ENCODE data around the gene NBR1.
"Not testable (repeated sequence)": the region's sequence is repeated elsewhere in the genome, so short reads cannot be mapped to it uniquely, and the experiment has no call there.

The NBR1 gene

GRCh38 chr17:43136574-43136973, 34.4 kb upstream of the NBR1 start:
- not testable (repeated sequence) for H3K9me3 ChIP-seq (ENCODE audit: control insufficient read depth, insufficient read depth, low read length); H3K4me1 ChIP-seq (ENCODE audit: control insufficient read depth, insufficient read depth, low read length); H3K9ac ChIP-seq (ENCODE audit: low read depth, low read length); H3K27me3 ChIP-seq (ENCODE audit: control insufficient read depth, insufficient read depth, low read length); H3K4me3 ChIP-seq (ENCODE audit: low read depth, low read length); H3K27ac ChIP-seq (ENCODE audit: low read depth, low read length)
- peaks cover 24% of the 10 kb centered on the region for H3K36me3 ChIP-seq (ENCODE audit: control insufficient read depth, insufficient read depth, low read length)

GRCh38 chr17:43138531-43138930, 32.5 kb upstream of the NBR1 start:
- H3K27ac ChIP-seq (ENCODE audit: low read depth, low read length); H3K4me1 ChIP-seq (ENCODE audit: control insufficient read depth, insufficient read depth, low read length); H3K9ac ChIP-seq (ENCODE audit: low read depth, low read length); H3K27me3 ChIP-seq (ENCODE audit: control insufficient read depth, insufficient read depth, low read length); H3K4me3 ChIP-seq (ENCODE audit: low read depth, low read length); H3K9me3 ChIP-seq (ENCODE audit: control insufficient read depth, insufficient read depth, low read length): not testable (repeated sequence)
- H3K36me3 ChIP-seq (ENCODE audit: control insufficient read depth, insufficient read depth, low read length) = peaks cover 16% of the 10 kb centered on the region

- Histone ChIP-seq H3K36me3 (ENCODE audit: control insufficient read depth, insufficient read depth, low read length) (no peaks in the 10 kb centered on the region), H3K9ac (ENCODE audit: low read depth, low read length) (no peak overlapping the region), H3K4me3 (ENCODE audit: low read depth, low read length) (no peak overlapping the region)
Measured at GRCh38 chr17:43140396-43141332, 30.4 kb upstream of the NBR1 start.

GRCh38 chr17:43142153-43142552, 28.9 kb upstream of the NBR1 start:
- Histone ChIP-seq H3K27ac (ENCODE audit: low read depth, low read length) (no peak overlapping the region), H3K27me3 (ENCODE audit: control insufficient read depth, insufficient read depth, low read length) (no peaks in the 10 kb centered on the region), H3K9me3 (ENCODE audit: control insufficient read depth, insufficient read depth, low read length) (no peaks in the 10 kb centered on the region), H3K36me3 (ENCODE audit: control insufficient read depth, insufficient read depth, low read length) (no peaks in the 10 kb centered on the region), H3K4me3 (ENCODE audit: low read depth, low read length) (no peak overlapping the region), H3K4me1 (ENCODE audit: control insufficient read depth, insufficient read depth, low read length) (peaks cover 10% of the 10 kb centered on the region; the same call in 1 of the 2 replicates), H3K9ac (ENCODE audit: low read depth, low read length) (no peak overlapping the region)

More at GRCh38 chr17:43140396-43141332, 30.4 kb upstream of the NBR1 start:
- H3K27me3 ChIP-seq (ENCODE audit: control insufficient read depth, insufficient read depth, low read length) = no peaks in the 10 kb centered on the region
- H3K27ac ChIP-seq (ENCODE audit: low read depth, low read length) = no peak overlapping the region
- no peaks in the 10 kb centered on the region for H3K9me3 ChIP-seq (ENCODE audit: control insufficient read depth, insufficient read depth, low read length)
- H3K4me1 ChIP-seq (ENCODE audit: control insufficient read depth, insufficient read depth, low read length) = peaks cover 3% of the 10 kb centered on the region; the same call in 1 of the 2 replicates

- Histone ChIP-seq H3K36me3 (ENCODE audit: control insufficient read depth, insufficient read depth, low read length) (no peaks in the 10 kb centered on the region), H3K27me3 (ENCODE audit: control insufficient read depth, insufficient read depth, low read length) (no peaks in the 10 kb centered on the region), H3K27ac (ENCODE audit: low read depth, low read length) (no peak overlapping the region), H3K4me3 (ENCODE audit: low read depth, low read length) (no peak overlapping the region), H3K4me1 (ENCODE audit: control insufficient read depth, insufficient read depth, low read length) (peaks cover 10% of the 10 kb centered on the region; the same call in 1 of the 2 replicates), H3K9me3 (ENCODE audit: control insufficient read depth, insufficient read depth, low read length) (no peaks in the 10 kb centered on the region), H3K9ac (ENCODE audit: low read depth, low read length) (no peak overlapping the region)
Measured at GRCh38 chr17:43143201-43143600, 27.8 kb upstream of the NBR1 start.

GRCh38 chr17:43146649-43147048, 24.4 kb upstream of the NBR1 start:
- no peak overlapping the region for H3K9ac ChIP-seq (ENCODE audit: low read depth, low read length)
- no peak overlapping the region for H3K4me3 ChIP-seq (ENCODE audit: low read depth, low read length)
- no peak overlapping the region for H3K27ac ChIP-seq (ENCODE audit: low read depth, low read length)
- H3K9me3 ChIP-seq (ENCODE audit: control insufficient read depth, insufficient read depth, low read length) = no peaks in the 10 kb centered on the region
- peaks cover 10% of the 10 kb centered on the region; the same call in 1 of the 2 replicates for H3K4me1 ChIP-seq (ENCODE audit: control insufficient read depth, insufficient read depth, low read length)
- H3K36me3 ChIP-seq (ENCODE audit: control insufficient read depth, insufficient read depth, low read length) = no peaks in the 10 kb centered on the region
- no peaks in the 10 kb centered on the region for H3K27me3 ChIP-seq (ENCODE audit: control insufficient read depth, insufficient read depth, low read length)

GRCh38 chr17:43151880-43152456, 19.0 kb upstream of the NBR1 start:
- H3K9ac ChIP-seq (ENCODE audit: low read depth, low read length) = no peak overlapping the region
- no peaks in the 10 kb centered on the region for H3K4me1 ChIP-seq (ENCODE audit: control insufficient read depth, insufficient read depth, low read length)
- peaks cover 3% of the 10 kb centered on the region; the same call in 1 of the 2 replicates for H3K9me3 ChIP-seq (ENCODE audit: control insufficient read depth, insufficient read depth, low read length)
- H3K4me3 ChIP-seq (ENCODE audit: low read depth, low read length) = no peak overlapping the region
- no peaks in the 10 kb centered on the region for H3K36me3 ChIP-seq (ENCODE audit: control insufficient read depth, insufficient read depth, low read length)
- H3K27ac ChIP-seq (ENCODE audit: low read depth, low read length) = no peak overlapping the region
- H3K27me3 ChIP-seq (ENCODE audit: control insufficient read depth, insufficient read depth, low read length) = no peaks in the 10 kb centered on the region

GRCh38 chr17:43153197-43153835, 17.7 kb upstream of the NBR1 start:
- H3K4me3 ChIP-seq (ENCODE audit: low read depth, low read length); H3K9me3 ChIP-seq (ENCODE audit: control insufficient read depth, insufficient read depth, low read length); H3K36me3 ChIP-seq (ENCODE audit: control insufficient read depth, insufficient read depth, low read length); H3K27ac ChIP-seq (ENCODE audit: low read depth, low read length); H3K27me3 ChIP-seq (ENCODE audit: control insufficient read depth, insufficient read depth, low read length); H3K9ac ChIP-seq (ENCODE audit: low read depth, low read length); H3K4me1 ChIP-seq (ENCODE audit: control insufficient read depth, insufficient read depth, low read length): not testable (repeated sequence)

- no peak overlapping the region for H3K9ac ChIP-seq (ENCODE audit: low read depth, low read length)
- peaks cover 3% of the 10 kb centered on the region; the same call in 1 of the 2 replicates for H3K9me3 ChIP-seq (ENCODE audit: control insufficient read depth, insufficient read depth, low read length)
- no peaks in the 10 kb centered on the region for H3K36me3 ChIP-seq (ENCODE audit: control insufficient read depth, insufficient read depth, low read length)
- no peaks in the 10 kb centered on the region for H3K27me3 ChIP-seq (ENCODE audit: control insufficient read depth, insufficient read depth, low read length)
- no peaks in the 10 kb centered on the region for H3K4me1 ChIP-seq (ENCODE audit: control insufficient read depth, insufficient read depth, low read length)
- no peak overlapping the region for H3K4me3 ChIP-seq (ENCODE audit: low read depth, low read length)
- no peak overlapping the region for H3K27ac ChIP-seq (ENCODE audit: low read depth, low read length)
Measured at GRCh38 chr17:43155666-43156065, 15.3 kb upstream of the NBR1 start.

- not testable (repeated sequence) for H3K9ac ChIP-seq (ENCODE audit: low read depth, low read length); H3K4me3 ChIP-seq (ENCODE audit: low read depth, low read length); H3K4me1 ChIP-seq (ENCODE audit: control insufficient read depth, insufficient read depth, low read length); H3K27ac ChIP-seq (ENCODE audit: low read depth, low read length); H3K36me3 ChIP-seq (ENCODE audit: control insufficient read depth, insufficient read depth, low read length); H3K27me3 ChIP-seq (ENCODE audit: control insufficient read depth, insufficient read depth, low read length); H3K9me3 ChIP-seq (ENCODE audit: control insufficient read depth, insufficient read depth, low read length)
Measured at GRCh38 chr17:43159232-43159631, 11.8 kb upstream of the NBR1 start.

GRCh38 chr17:43159957-43160356, 11.1 kb upstream of the NBR1 start:
- H3K4me3 ChIP-seq (ENCODE audit: low read depth, low read length); H3K27me3 ChIP-seq (ENCODE audit: control insufficient read depth, insufficient read depth, low read length); H3K36me3 ChIP-seq (ENCODE audit: control insufficient read depth, insufficient read depth, low read length); H3K9me3 ChIP-seq (ENCODE audit: control insufficient read depth, insufficient read depth, low read length); H3K27ac ChIP-seq (ENCODE audit: low read depth, low read length); H3K9ac ChIP-seq (ENCODE audit: low read depth, low read length); H3K4me1 ChIP-seq (ENCODE audit: control insufficient read depth, insufficient read depth, low read length): not testable (repeated sequence)
